D721Med (cell line): ENCODE results near the gene TMEM204.
A peak's percentile ranks its signal among the peaks of the same experiment; 100 is the strongest.

Experiments used
- DNase-seq: peaks from one replicate; pipeline ENCODE4 v3.0.0; 2011; ENCODE audit warnings: low spot score; ENCODE audit not compliant: insufficient read length
- FAIRE-seq: peaks from 2 replicates; lab custom pipeline; 2011; peaks lifted over from hg19 to GRCh38; lab: Jason Lieb, UNC
- TF ChIP-seq, protein P1 (sequence below): IDR thresholded peaks from 2 replicates; pipeline ENCODE4 v1.5.1; 2012; ENCODE audit warnings: mild to moderate bottlenecking, control low read depth; ENCODE audit not compliant: insufficient read depth; ENCODE audit errors: missing control alignments

TMEM204 gene

GRCh38 chr16:1489077-1489476, 44.4 kb upstream of the TMEM204 start:
- TF ChIP-seq, protein P1, sequence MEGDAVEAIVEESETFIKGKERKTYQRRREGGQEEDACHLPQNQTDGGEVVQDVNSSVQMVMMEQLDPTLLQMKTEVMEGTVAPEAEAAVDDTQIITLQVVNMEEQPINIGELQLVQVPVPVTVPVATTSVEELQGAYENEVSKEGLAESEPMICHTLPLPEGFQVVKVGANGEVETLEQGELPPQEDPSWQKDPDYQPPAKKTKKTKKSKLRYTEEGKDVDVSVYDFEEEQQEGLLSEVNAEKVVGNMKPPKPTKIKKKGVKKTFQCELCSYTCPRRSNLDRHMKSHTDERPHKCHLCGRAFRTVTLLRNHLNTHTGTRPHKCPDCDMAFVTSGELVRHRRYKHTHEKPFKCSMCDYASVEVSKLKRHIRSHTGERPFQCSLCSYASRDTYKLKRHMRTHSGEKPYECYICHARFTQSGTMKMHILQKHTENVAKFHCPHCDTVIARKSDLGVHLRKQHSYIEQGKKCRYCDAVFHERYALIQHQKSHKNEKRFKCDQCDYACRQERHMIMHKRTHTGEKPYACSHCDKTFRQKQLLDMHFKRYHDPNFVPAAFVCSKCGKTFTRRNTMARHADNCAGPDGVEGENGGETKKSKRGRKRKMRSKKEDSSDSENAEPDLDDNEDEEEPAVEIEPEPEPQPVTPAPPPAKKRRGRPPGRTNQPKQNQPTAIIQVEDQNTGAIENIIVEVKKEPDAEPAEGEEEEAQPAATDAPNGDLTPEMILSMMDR, result no peak
- FAIRE-seq (no peak), DNase-seq (no peak)

GRCh38 chr16:1491327-1491726, 42.1 kb upstream of the TMEM204 start:
- TF ChIP-seq, protein P1, result no peak
- FAIRE-seq (no peak), DNase-seq (no peak)

DNA sequence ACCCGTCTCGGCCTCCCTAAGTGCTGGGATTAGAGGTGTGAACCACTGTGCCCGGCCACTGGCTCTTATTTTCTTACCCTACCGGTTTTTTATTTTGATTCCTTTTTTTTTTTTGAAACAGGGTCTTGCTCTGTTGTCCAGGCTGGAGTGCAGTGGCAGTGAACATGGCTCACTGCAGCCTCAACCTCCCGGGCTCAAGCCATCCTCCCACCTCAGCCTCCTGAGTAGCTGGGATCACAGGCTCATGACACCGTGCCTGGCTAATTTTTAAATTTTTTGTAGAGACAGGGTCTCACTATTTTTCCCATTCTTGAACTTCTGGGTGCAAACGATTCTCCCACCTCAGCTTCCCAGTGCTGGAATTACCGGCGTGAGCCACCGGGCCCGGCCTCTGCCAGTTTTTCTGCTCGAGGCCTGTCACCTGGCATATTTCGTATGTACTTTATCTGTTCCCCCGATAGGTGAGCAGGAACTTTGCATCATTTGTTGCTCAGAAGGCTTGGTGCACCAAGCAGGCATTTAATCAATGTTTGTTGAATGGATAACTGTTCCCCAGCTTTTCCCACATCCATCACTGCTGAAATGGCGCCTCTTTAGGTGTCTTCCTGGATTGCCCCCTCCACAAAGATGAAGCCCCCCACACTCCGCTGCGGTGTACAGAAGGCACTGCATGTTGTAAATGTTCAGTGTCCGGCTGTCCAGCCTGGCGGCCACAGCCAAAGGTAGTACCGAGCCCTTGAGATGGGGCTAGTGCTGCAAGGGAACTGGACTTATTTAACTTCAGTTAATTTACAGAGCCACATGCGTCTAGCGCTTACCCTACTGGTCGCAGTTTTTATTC, 41.2 kb upstream of the TMEM204 start:
- no peak for DNase-seq
- TF ChIP-seq, protein P1, result no peak
- FAIRE-seq, result no peak

- no peak for FAIRE-seq
- TF ChIP-seq, protein P1, result no peak
- peak; percentile 86 for DNase-seq
Measured at GRCh38 chr16:1492923-1493745, 40.3 kb upstream of the TMEM204 start, which contains the start of gene TELO2. TSS of gene TELO2 (plus strand) at chr16:1493360. CDS start at chr16:1494282, 922 bp downstream.

- FAIRE-seq (no peak), DNase-seq (no peak)
- TF ChIP-seq, protein P1, result no peak
Measured at GRCh38 chr16:1493746-1494094, 39.7 kb upstream of the TMEM204 start.

DNA sequence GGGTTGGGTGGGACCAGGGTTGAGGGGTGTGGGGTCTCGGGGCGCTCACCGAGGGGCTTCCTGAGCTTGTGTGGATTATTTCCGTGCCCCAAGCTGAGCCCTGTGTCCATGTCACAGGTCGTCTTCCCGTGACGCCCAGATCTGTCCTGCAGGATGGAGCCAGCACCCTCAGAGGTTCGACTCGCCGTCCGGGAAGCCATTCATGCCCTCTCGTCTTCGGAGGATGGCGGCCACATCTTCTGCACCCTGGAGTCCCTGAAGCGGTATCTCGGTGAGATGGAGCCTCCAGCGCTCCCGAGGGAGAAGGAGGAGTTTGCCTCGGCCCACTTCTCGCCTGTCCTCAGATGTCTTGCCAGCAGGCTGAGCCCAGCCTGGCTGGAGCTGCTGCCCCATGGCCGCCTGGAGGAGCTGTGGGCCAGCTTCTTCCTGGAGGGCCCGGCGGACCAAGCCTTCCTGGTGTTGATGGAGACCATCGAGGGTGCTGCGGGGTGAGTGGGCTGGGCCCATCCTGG, 39.3 kb upstream of the TMEM204 start:
- TF ChIP-seq, protein P1, result no peak
- DNase-seq (no peak), FAIRE-seq (no peak)

GRCh38 chr16:1494711-1495110, 38.8 kb upstream of the TMEM204 start:
- TF ChIP-seq, protein P1, result no peak
- no peak for FAIRE-seq
- DNase-seq, result no peak
